HepG2 (cell line): ENCODE data around the gene SNAPC4. TPM values are rescaled to one million over a fixed set of nuclear protein-coding genes. Genes with fewer than 3 reads are reported as not detected.

Source experiments
- AKAP8 ChIP-seq: sonication (generic); formaldehyde crosslinking; IDR thresholded peaks from 2 replicates; pipeline ENCODE4 v1.5.1; 2020; ENCODE audit warnings: mild to moderate bottlenecking, missing genetic modification reagents
- GABPA ChIP-seq, 2 experiments: IDR thresholded peaks; 2 replicates each; pipeline ENCODE4 v1.6.1; 2011 to 2016; ENCODE audit warnings: low read depth in 2 of 2, low read length in 1 of 2, missing biosample characterization in 1 of 2, missing genetic modification characterization in 1 of 2
- HES4 ChIP-seq: sonication (generic); formaldehyde crosslinking; IDR thresholded peaks from 2 replicates; pipeline ENCODE4 v1.9.0; 2021; ENCODE audit warnings: mild to moderate bottlenecking, missing genetic modification reagents, borderline replicate concordance
- HNRNPUL1 ChIP-seq: fragments of 200-400 bp; formaldehyde crosslinking; IDR thresholded peaks from 2 replicates; pipeline ENCODE4 v1.6.1; 2017; ENCODE audit warnings: low read depth, mild to moderate bottlenecking, low read length, moderate library complexity
- KAT7 ChIP-seq: IDR thresholded peaks from 2 replicates; pipeline ENCODE4 v1.6.1; 2018; ENCODE audit warnings: borderline replicate concordance, missing compliant biosample characterization
- KAT8 ChIP-seq: IDR thresholded peaks from 2 replicates; pipeline ENCODE4 v1.6.1; 2016; ENCODE audit warnings: missing genetic modification reagents, missing compliant biosample characterization
- MATR3 ChIP-seq: sonication (generic); formaldehyde crosslinking; IDR thresholded peaks from 2 replicates; pipeline ENCODE4 v1.4.0; 2020; ENCODE audit warnings: missing genetic modification reagents
- NFKBIZ ChIP-seq: IDR thresholded peaks from 2 replicates; pipeline ENCODE4 v1.6.1; 2018; ENCODE audit warnings: missing genetic modification reagents, missing compliant biosample characterization
- RBFOX2 ChIP-seq: fragments of 200-400 bp; formaldehyde crosslinking; IDR thresholded peaks from 2 replicates; pipeline ENCODE4 v1.6.1; 2017; ENCODE audit warnings: low read depth, mild to moderate bottlenecking, low read length
- RFX5 ChIP-seq: IDR thresholded peaks from 2 replicates; pipeline ENCODE4 v1.6.1; 2011; ENCODE audit warnings: low read depth, low read length, improper control_type of control experiment
- SP2 ChIP-seq: sonication (generic); formaldehyde crosslinking; IDR thresholded peaks from 2 replicates; pipeline ENCODE4 v1.5.1; 2020; ENCODE audit warnings: mild to moderate bottlenecking, missing genetic modification reagents
- THAP11 ChIP-seq: IDR thresholded peaks from 2 replicates; pipeline ENCODE4 v1.6.1; 2016; ENCODE audit warnings: missing biosample characterization, missing genetic modification reagents
- ZBTB42 ChIP-seq: sonication (generic); formaldehyde crosslinking; IDR thresholded peaks from 2 replicates; pipeline ENCODE4 v1.5.0; 2020; ENCODE audit warnings: mild to moderate bottlenecking, missing genetic modification reagents
- ZBTB7B ChIP-seq: sonication (generic); formaldehyde crosslinking; IDR thresholded peaks from 2 replicates; pipeline ENCODE4 v1.4.0; 2020; ENCODE audit warnings: missing genetic modification reagents
- ZC3H13 ChIP-seq: sonication (generic); formaldehyde crosslinking; IDR thresholded peaks from 2 replicates; pipeline ENCODE4 v1.8.1; 2023; ENCODE audit warnings: mild to moderate bottlenecking, missing genetic modification reagents, moderate library complexity
- ZNF296 ChIP-seq: sonication (generic); formaldehyde crosslinking; conservative IDR thresholded peaks from 2 replicates; pipeline ENCODE4 v1.5.0; 2020; ENCODE audit warnings: mild to moderate bottlenecking, missing genetic modification reagents
- ZNF317 ChIP-seq: sonication (generic); formaldehyde crosslinking; IDR thresholded peaks from 2 replicates; pipeline ENCODE4 v1.5.0; 2020; ENCODE audit warnings: mild to moderate bottlenecking, missing genetic modification reagents
- ZNF446 ChIP-seq: sonication (generic); formaldehyde crosslinking; IDR thresholded peaks from 2 replicates; pipeline ENCODE4 v1.5.0; 2020; ENCODE audit warnings: mild to moderate bottlenecking, missing genetic modification reagents
- ZNF501 ChIP-seq: sonication (generic); formaldehyde crosslinking; IDR thresholded peaks from 2 replicates; pipeline ENCODE4 v1.5.1; 2020; ENCODE audit warnings: mild to moderate bottlenecking, moderate library complexity, missing genetic modification reagents
- ZNF564 ChIP-seq: sonication (generic); formaldehyde crosslinking; IDR thresholded peaks from 2 replicates; pipeline ENCODE4 v1.8.1; 2023; ENCODE audit warnings: mild to moderate bottlenecking, missing genetic modification reagents
- ZNF607 ChIP-seq: sonication (generic); formaldehyde crosslinking; IDR thresholded peaks from 2 replicates; pipeline ENCODE4 v1.5.1; 2020; ENCODE audit warnings: missing genetic modification reagents, mild to moderate bottlenecking, borderline replicate concordance
- polyA plus RNA-seq, 8 experiments: library from polyadenylated mRNA; depleted of rRNA in 3 of 8; stranded (reverse) in 7 of 8; unstranded in 1 of 8; fragments of >200 nt; fragmentation: Illumina TruSeq in 4 of 8; extraction: Trizol in 4 of 8; gene quantifications; 2 replicates each; pipeline versions ENCODE4 v1.2.1 to v1.2.3, GENCODE V29; 2011 to 2016; ENCODE audit warnings: low read depth in 4 of 8, missing spikeins in 1 of 8, mixed read lengths in 1 of 8; ENCODE audit not compliant: insufficient read depth in 1 of 8
- total RNA-seq, 5 experiments: library from RNA; depleted of rRNA; stranded (reverse); fragments of >200 nt; fragmentation: Illumina TruSeq; extraction: Trizol; gene quantifications; 2 replicates each; pipeline ENCODE4 v1.2.3, GENCODE V29; 2016; ENCODE audit warnings: low read depth in 1 of 5
- TF ChIP-seq, protein P1 (sequence below): sonication (generic); formaldehyde crosslinking; IDR thresholded peaks from 2 replicates; pipeline ENCODE4 v1.5.0; 2020; ENCODE audit warnings: mild to moderate bottlenecking, missing genetic modification reagents, borderline replicate concordance
- TF ChIP-seq, protein P2 (sequence below): sonication (generic); formaldehyde crosslinking; IDR thresholded peaks from 2 replicates; pipeline ENCODE4 v1.8.1; 2023; ENCODE audit warnings: missing genetic modification reagents, inconsistent platforms, borderline replicate concordance

The SNAPC4 gene
- total and polyA plus RNA-seq, 2 of the 13 experiments (the other 11 are each of a cell fraction or from before 2014, with no cell fraction given): 2.0 to 6.0 TPM

DNA sequence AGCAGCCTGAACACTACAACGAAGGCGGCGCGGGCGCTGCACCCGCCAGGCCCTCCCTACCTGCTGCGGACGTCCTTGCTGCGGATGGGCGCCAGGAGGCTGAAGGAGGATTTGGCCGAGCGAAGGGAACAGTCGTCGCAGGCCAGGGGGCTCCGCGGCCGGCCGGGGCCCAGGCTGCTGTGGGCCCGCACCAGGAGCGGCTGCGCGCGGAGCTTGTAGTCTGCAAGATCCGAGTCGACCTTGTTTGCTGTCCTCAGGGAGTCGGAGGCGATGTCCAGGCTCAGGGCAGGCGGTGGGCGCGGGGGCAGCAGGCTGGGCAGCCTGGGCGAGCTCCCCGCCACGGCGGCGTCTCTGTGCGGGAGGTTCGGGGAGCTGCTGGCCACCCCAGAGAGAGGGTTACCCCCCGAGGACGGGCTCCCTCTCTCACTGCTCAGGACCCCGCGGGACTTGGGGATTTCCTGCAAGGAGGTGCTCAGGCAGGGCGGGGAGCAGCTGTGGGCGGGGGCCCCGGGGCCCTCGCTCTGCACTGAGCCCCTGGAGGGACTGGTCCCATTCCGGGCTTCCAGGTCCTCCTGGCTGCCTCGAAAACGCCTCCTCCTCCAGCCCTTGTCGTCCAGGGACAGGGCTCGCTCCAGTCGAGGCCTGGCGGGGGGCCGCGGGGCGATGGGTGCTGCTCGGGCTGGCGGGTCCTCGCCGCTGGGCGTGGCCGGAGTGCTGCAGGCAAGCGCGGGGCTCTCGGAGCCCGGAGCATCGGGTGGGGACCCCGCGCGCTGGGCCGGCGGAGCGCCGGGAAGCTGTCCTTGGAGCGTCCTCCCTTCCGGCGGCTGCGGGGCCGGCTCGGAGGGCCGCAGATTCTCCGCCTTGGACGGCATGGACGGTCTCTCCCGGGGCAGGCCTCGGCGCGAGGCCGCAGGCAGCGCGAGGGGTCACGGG is 38.8 kb upstream of the SNAPC4 start (continued):
- TF ChIP-seq GABPA (IDR thresholded peaks at IDR 0.05; ENCODE audit: low read depth, low read length) (no peak), GABPA (CRISPR knock-in tag; IDR thresholded peaks at IDR 0.05; ENCODE audit: low read depth) (no peak), THAP11 (CRISPR knock-in tag) (no peak), MATR3 (CRISPR knock-in tag) (no peak), ZNF317 (CRISPR knock-in tag) (no peak), ZNF607 (no peak), HES4 (CRISPR knock-in tag) (0 out of 2 replicates have a peak, but pooled peaks have one; percentile 30), AKAP8 (CRISPR knock-in tag) (no peak), SP2 (CRISPR knock-in tag) (no peak), ZBTB7B (CRISPR knock-in tag) (no peak), ZNF446 (peak; percentile 83; the same call in 1 of the 2 replicates), ZC3H13 (CRISPR knock-in tag) (peak; percentile 73), KAT7 (no peak), NFKBIZ (CRISPR knock-in tag) (no peak), ZNF296 (CRISPR knock-in tag) (no peak), RBFOX2 (peak; percentile 66), KAT8 (CRISPR knock-in tag) (no peak), ZBTB42 (CRISPR knock-in tag) (no peak), ZNF564 (CRISPR knock-in tag) (no peak), ZNF501 (CRISPR knock-in tag) (no peak), HNRNPUL1 (no peak), RFX5 (no peak)
- TF ChIP-seq, protein P1, sequence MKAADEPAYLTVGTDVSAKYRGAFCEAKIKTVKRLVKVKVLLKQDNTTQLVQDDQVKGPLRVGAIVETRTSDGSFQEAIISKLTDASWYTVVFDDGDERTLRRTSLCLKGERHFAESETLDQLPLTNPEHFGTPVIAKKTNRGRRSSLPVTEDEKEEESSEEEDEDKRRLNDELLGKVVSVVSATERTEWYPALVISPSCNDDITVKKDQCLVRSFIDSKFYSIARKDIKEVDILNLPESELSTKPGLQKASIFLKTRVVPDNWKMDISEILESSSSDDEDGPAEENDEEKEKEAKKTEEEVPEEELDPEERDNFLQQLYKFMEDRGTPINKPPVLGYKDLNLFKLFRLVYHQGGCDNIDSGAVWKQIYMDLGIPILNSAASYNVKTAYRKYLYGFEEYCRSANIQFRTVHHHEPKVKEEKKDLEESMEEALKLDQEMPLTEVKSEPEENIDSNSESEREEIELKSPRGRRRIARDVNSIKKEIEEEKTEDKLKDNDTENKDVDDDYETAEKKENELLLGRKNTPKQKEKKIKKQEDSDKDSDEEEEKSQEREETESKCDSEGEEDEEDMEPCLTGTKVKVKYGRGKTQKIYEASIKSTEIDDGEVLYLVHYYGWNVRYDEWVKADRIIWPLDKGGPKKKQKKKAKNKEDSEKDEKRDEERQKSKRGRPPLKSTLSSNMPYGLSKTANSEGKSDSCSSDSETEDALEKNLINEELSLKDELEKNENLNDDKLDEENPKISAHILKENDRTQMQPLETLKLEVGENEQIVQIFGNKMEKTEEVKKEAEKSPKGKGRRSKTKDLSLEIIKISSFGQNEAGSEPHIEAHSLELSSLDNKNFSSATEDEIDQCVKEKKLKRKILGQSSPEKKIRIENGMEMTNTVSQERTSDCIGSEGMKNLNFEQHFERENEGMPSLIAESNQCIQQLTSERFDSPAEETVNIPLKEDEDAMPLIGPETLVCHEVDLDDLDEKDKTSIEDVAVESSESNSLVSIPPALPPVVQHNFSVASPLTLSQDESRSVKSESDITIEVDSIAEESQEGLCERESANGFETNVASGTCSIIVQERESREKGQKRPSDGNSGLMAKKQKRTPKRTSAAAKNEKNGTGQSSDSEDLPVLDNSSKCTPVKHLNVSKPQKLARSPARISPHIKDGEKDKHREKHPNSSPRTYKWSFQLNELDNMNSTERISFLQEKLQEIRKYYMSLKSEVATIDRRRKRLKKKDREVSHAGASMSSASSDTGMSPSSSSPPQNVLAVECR (CRISPR knock-in tag): peak; percentile 29; the same call in 1 of the 2 replicates
- TF ChIP-seq, protein P2, sequence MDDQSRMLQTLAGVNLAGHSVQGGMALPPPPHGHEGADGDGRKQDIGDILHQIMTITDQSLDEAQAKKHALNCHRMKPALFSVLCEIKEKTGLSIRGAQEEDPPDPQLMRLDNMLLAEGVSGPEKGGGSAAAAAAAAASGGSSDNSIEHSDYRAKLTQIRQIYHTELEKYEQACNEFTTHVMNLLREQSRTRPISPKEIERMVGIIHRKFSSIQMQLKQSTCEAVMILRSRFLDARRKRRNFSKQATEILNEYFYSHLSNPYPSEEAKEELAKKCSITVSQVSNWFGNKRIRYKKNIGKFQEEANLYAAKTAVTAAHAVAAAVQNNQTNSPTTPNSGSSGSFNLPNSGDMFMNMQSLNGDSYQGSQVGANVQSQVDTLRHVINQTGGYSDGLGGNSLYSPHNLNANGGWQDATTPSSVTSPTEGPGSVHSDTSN (CRISPR knock-in tag): no peak
